AML-193 (cell line): ENCODE data around the gene PPP1R12B.
A peak's percentile ranks its signal among the peaks of the same experiment; 100 is the strongest.
"Not testable (repeated sequence)": the region's sequence is repeated elsewhere in the genome, so short reads cannot be mapped to it uniquely, and the experiment has no call there.

Experiments used
- DNase-seq, 2 experiments: peaks; one replicate each; lab custom pipeline; 2025; lab: John Stamatoyannopoulos, UW

PPP1R12B gene

DNA sequence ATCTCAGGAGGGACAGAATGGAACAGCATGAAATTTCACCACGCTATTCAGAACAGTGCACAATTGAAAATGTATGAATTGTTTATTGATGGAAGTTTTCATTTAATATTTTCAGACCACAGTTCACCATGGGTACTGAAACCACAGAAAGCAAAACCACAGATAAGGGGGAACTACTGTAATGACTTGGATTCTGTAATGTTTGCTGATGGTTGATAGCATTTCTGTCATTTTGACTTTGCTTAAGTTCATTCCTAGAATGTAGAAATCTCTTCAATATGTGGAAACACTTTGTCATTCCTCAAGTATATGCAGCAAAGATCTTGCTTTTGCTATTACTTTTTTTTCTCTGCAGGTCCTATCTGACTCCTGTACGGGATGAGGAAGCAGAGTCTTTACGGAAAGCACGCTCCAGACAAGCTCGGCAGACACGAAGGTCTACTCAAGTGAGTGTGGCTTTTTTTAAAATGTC lies 139.7 kb downstream of the PPP1R12B start:
- peak in 1 of 2 experiments; percentile 1 for DNase-seq

DNA sequence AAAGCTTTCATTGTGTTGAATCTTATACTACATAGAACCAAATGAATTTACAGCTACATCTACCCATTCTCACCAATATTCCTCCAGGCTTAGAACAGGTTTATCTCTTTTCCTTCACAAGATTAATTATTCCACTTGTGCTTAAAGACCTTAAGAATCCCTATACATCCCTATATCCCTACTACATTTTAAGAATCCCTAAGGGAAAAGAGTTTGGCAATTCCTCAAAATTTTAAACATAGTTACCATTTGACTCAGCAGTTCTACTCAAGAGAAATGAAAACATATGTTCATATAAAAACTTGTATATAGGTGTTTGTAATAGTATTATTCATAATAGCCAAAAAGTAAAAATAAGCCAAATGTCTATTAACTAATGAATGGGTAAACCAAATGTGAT lies 140.6 kb downstream of the PPP1R12B start:
- not testable (repeated sequence) for DNase-seq

DNA sequence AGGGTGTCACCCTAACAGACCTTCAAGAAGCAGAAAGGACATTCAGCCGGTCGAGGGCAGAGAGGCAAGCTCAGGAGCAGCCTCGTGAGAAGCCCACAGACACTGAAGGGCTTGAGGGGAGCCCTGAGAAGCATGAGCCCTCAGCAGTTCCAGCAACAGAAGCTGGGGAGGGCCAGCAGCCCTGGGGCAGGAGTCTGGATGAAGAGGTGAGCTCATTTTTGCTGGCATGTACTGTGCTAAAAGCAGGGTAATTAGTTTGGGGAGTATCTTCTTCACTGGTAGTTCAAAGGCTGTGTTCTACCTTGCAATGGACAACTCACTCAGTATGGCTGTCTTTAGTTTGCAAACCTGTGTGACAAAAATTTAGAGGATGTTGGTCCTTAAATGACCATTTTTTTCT lies 144.6 kb downstream of the PPP1R12B start:
- not testable (repeated sequence) for DNase-seq

DNA sequence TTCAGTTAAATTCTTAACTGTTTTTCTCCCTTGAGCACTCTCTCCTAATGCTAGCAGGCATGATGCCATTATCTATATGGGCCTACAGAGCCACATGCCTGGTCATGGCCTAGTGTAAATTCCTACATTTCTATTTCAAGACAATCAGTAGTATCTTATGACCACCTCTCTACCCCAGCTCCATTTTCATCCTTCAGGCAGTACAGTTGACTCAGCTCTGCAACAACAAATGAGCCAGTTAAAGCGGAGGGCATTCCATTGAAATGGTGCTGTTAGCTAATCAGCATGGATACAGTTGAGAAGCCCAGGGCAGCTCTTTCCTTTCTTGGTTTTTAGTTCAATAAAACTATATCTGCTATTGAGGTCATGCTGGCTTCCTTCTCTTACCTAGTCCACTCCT lies 150.0 kb downstream of the PPP1R12B start:
- no peak for DNase-seq

DNA sequence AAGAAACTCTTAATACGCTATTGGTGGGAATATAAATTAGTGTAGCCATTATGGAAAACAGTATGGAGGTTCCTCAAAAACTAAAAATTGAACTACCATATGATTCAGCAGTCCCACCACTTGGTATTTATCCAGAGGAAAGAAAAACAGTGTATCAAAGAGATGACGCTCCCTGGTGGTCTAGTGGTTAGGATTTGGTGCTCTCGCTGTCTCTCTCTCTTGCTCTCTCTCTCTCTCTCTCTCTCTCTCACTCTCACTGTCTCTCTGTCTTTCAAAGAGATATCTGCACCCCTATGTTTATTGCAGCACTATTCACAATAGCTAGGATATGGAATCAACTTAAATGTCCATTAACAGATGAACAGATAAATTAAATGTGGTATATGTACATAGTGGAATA lies 151.5 kb downstream of the PPP1R12B start:
- not testable (repeated sequence) for DNase-seq

DNA sequence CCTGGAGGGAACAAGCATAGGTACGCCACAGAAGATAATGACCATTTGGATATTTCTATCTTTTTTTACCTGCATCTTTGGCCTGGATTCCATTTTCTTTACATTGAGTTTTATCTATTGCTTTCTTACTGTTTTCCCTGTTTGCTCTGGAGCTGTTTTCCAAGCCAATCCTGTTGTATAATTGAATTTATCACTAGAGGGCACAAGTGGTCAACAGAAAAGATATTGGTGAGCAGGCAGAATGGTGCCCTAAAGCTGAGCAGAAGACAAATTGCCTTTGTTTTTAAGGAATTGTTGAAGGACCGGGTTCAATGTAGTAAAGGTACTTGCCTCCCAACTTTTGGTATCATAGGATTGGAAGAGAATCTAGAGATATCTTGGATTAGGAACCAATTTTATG lies 152.8 kb downstream of the PPP1R12B start:
- peak; percentile 22 to 33 for DNase-seq

DNA sequence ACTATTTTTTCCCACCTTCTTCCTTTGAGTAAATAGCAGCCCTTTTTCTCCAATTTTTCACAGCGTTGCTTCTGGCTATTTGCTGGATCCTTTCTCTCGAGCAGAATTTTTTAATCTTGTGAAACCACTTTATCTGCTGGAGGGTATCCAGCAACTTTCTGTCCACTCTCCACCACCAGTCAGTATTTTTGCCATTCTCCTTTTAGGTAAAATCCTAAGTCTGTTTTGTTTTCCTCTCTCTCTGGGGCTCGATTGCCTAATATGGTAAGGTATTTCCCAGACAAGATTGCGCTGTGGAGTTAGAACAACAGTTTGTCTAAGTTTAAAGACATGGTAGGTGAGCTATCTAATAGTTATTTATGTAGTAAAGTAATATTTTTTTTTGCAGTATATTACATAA lies 156.9 kb downstream of the PPP1R12B start:
- no peak for DNase-seq

DNA sequence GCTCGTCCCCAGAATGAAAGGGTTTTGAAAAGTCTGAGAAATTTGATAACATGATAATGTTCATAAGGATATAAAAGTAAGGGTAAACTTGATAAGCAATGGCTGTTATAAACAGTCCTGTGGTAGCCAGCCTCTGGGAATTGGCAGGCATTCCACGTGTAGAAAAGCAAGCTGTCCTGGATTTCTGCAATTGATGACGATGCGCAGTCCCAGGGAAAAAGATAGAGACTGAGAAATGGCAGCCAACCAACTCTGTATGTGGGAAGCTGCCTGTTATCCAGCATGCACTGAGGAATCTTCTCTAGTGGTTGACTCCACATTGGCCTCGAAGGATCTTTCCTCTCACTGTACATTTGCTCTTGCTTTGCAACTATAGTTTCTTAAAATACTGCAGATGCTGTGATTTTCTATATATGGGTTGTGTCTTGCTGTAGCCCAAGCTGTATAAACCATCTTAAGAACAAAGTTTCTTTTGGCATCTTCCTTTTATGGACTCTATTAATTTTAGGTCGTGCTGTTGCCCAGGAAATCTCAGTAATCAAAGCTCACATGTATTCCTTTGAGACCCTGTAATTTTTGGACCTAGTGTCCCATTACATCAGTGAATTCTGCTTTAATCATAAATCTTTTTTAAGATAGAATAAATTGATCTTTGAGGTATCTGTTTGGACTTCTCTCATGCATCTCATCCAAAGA lies 157.5 kb downstream of the PPP1R12B start:
- DNase-seq: not testable (repeated sequence)

DNA sequence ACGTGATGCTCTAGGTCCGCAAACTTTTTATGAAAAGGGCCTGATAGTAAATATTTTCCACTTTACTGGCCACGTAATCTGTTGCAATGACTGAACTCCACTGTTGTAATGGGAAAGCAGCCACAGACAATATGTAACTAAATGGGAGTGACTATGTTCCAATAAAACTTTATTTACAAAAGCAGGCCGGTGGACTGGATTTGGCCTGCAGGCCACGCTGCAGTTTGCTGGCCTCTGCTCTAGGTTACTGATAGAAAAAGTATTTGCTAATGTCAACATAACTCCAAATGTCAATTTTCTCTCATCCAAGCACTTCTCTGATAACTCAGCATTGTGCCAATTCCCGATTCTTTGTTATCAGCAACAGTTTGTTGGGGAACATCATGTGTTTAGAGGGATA lies 160.4 kb downstream of the PPP1R12B start:
- DNase-seq: not testable (repeated sequence)

DNA sequence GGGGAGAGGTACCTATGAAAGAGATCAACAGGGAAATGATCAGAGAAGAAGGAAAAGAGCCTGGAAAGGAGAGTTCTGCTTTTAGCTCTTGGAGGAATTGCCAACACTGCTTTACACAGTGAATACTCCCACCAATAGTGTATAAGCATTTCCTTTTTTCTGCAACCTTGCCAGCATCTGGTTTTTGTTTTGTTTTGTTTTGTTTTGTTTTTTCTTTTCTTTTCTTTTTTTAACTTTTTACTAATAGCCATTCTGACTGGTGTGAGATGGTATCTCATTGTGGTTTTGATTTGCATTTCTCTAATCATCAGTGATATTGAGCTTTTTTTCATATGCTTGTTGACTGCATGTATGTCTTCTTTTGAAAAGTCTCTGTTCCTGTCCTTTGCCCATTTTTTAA lies 165.4 kb downstream of the PPP1R12B start:
- DNase-seq: not testable (repeated sequence)

DNA sequence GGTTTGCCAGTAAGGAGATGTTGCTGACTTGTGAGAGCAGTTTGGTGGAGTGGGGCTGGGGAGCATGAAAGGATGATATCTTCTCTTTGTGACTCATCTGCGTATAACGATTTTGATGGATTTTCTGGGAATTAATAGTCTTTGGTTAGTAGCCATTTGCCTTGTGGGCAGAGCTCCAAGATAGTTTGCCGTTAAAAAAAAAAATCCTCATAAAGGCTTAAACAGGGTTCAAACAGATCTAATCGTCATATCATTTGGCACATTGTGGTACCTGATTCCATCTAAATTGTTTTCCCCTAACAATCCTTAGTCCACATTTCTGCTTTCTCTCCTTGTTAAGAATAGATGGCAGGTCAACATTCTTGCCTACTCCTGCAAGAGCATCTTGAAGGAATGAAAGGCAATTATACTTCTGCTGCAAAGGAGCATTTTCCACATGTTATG lies 168.0 kb downstream of the PPP1R12B start:
- no peak for DNase-seq

DNA sequence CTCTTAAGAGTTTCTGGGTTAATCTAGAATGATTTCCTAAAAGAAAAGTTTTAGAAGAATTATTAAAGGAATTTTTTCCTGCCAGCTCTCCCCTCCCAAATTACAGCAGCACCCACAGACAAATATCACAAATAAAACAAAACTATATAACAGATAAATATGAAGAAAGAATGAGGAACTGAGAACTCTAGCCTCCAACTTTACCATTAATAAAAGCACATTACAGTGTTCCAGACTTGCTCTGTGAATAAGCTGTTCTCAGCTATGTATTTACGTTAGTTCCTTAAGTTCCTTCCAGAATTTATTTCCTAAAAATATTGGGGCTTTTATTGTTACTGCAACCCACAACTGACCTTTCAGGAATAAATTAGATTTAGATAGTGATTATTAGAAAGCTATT lies 168.6 kb downstream of the PPP1R12B start:
- DNase-seq: not testable (repeated sequence)

DNA sequence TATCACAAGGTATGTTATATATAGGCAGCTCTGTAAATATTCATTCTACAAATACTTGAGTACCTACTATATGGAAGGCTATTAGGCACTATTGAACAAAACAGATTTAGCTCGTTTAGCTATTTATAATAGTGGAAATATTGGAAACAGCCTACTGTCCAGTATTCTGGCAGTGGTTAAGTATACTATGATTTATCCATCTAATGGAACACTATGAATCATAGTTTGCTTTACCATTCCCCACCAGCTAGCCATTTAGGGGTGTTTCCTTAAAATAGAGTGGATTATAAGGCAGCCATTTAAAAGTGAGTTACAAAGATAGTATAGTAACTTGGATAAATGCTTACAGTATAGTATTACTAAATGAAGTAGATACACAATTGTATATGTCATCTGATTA lies 169.7 kb downstream of the PPP1R12B start:
- DNase-seq: not testable (repeated sequence)

DNA sequence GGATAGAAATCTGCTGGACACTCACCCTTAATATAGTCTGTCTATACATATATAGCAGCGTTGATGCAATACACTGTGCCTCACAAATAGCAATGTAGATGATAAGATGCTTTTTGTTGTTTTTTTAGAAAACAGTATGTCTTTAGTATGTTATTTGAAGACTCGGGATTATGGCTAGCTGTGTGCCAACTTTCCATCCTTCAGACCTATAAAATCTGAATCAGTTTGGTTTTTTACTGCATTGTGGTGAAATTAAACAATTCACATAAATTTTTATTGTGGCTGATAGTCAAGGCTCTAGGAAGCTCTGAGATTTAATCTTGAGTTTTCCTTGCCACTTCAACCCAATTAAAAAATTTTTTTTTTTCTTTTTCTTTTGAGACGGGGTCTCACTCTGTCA lies 170.4 kb downstream of the PPP1R12B start:
- not testable (repeated sequence) for DNase-seq

DNA sequence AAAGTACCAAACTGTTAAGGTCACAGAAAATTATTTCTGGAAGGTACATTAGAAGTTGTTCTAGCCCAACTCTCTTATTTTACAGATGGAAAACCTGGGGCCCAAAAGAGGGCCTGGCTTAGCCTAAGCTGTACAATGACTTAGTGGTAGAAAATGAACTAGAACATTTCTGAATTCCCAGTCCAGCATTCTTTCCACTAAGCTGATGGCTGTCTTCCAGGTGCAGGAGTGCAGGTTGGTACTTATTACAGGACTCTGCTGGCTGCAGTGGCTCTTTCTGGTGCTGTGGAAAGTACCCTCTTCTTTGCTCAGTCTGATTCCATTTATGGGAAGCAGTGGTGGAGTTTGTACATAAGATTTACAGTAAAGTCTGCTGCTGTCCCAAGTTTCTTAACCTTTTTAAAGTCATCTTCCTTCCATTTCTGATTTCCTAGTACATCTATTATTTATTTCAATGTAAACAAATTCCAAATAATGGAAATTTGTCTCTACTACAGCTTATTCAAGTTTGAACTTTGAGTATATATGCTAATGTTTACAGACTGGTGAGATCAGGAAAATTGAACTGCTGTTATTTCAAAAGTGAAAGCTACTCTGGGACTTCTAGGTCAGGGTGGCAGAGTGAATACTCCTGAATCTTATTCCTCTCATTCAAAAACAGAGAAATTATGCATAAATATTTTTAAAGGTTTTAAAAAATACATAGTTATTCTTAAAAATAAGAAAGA lies 171.8 kb downstream of the PPP1R12B start:
- not testable (repeated sequence) for DNase-seq

DNA sequence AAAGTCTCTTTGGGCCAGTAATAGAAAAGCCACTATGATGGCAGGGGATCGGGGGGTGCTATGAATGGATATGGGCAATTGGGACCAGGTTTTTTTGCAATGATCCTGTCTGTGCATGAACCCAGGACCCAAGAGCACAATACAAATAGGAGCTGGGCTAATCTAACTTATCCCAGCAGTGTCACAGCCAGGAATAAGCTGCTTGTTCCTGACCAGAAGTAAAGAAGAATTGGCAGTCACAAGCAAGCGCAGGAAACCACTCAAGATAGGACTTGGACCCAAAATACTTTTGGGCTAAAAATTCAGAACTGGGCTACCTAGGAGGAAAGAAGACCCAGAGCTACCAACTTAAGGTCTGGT lies 172.3 kb downstream of the PPP1R12B start:
- not testable (repeated sequence) for DNase-seq

DNA sequence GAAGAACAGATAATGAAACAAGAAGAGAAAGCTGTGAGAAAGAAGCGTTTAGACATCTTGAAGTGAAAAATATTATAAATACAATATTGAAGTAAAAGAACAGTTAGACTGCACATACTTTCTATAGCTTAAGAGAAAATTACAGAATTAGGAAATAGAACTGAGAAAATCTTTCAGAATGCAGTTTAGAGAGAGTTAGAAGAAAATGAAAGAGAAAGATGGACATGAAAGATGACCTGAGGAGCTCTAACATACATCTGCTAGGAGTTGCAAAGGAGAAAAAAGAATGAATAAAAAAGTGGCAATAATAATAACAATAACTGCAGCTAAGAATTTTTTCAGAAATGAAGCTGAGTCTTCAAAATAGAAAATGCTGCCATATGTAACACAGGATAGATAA lies 173.0 kb downstream of the PPP1R12B start:
- not testable (repeated sequence) for DNase-seq

DNA sequence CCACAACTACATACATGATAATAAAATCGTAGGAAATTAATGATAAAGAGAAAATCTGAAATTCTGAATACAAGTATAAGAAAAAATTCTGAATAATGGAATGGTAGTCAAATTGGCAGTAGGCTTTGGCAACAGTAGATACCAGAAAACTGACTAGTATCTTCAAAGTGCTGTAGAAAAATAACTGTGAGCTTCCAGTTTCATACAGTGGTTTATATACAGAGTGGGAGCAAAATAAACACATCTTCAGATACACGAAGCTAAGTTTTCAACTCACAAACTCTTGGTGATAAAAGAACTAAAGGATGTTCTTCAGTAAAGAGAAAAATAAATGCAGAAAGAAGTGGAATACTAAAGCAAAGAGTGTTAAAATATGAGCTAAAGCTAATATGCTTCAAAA lies 173.4 kb downstream of the PPP1R12B start:
- DNase-seq: no peak

DNA sequence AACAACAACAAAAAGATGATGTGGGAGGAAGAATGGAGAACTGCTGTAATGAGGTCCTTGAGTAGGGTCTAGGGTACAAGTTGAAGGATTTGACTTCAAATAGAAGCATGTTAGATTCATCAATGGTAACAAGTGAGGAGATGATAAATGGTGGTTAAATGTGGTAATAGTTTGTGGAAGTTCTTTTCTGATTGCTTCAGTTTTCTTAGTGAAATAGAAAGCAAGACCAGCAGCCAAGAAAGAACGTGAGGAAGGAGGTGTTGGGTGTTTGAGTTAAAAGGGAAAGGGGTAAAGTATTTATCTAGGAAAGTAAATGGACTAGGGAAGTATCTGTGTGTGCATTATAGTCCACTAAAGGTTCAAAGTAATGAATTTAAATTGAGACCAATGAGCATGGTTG lies 177.6 kb downstream of the PPP1R12B start:
- DNase-seq: not testable (repeated sequence)

DNA sequence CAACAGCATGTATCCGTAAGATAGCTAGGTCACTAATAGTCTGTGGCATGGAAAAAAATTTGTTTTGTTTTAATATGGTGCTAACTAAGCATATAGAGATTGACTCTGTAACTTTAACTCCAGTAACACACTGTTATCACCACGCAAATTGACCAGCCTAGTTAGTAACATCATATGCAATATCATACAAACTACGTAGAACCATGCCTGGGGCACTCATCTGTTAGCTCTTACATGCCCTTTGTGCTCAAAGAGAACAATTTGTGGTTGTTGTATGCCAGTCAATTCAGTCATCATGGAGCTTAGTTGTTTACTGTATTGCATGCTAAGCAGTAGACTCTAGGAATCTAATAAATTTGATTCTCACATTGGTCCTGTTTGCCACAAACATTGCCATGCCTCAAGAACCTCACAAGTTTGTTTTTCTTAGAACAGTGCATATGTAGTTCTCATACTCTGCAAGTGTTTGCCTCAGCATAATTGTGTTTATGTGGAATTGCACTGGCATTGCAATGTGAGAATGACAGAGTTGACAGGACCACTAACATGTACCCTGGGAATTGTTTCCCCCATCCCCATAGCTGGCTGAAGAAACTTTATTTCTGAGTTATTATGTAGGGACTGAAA lies 179.7 kb downstream of the PPP1R12B start:
- DNase-seq: not testable (repeated sequence)

DNA sequence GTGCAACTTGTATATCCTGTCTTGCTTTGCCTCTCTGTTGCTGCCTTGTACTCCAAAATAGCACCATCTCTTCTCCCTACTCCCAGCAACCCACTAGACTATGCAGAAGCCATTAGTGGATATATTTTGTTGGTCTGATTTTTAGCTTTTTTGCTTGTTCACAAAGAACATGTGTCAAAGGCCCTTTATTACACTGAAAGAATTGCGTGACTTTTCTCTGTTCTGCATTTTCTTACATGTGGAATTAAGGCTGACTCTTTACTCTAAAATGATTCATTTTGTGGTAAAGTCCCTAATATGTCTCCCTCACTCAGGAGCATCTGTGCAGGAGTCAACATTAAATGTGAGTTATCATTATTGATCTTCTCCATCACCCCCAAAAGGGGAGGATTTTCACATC lies 182.2 kb downstream of the PPP1R12B start:
- DNase-seq: not testable (repeated sequence)

DNA sequence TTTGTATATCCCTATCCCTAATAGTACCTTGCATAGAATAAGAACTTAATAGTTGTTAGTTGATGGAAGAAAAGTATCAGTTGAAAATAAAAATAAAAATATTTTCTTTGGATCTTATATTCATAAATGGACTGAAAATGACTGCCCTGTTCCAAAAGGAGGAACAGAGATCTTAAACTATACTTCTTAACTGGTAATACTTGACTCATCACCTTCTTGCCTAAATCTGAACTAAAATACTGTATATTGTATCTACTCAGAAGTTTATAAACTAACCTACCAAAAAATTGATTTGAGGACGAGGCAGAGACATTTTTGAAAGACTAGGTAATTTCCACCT lies 182.9 kb downstream of the PPP1R12B start:
- DNase-seq: no peak
